GM12872 (cell line): ENCODE data around the gene COL19A1.

ENCODE experiments used
- TF ChIP-seq, protein P1 (sequence below): IDR thresholded peaks from 3 replicates; pipeline ENCODE4 v1.5.1; 2011; ENCODE audit warnings: low read depth, mild to moderate bottlenecking, low read length, moderate library complexity; ENCODE audit not compliant: insufficient read depth

COL19A1 gene

DNA sequence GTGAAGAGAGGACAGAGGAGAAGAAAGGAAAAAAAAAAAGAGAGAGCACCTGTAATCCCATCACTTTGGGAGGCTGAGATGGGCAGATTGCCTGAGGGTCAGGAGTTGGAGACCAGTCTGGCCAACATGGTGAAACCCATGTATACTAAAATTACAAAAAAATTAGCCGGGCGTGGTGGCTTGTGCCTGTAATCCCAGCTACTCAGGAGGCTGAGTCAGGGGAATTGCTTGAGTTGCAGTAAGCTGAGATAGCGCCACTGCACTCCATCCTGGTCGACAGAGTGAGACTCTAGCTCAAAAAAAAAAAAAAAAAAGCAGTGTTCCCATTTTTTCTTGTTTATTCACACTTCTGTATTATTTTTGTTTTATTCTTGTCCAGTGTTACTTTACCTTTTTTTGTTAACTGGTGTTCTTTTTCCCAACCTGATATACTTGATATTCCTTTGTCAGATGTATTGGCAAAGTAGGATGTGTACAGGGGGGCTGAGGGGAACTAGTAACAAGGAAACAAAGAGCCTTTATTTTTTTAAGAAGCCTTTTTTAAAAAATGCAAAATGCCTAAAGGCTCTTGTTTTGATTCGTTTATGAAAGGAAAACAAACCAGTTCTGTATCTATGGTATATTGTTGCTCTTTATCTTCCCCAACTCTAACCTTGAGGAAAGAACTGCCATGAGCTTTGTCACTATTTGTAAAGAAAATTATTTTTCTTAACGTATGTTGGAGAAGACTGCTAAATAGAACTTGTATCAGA is 22.3 kb downstream of the COL19A1 start:
- TF ChIP-seq, protein P1, sequence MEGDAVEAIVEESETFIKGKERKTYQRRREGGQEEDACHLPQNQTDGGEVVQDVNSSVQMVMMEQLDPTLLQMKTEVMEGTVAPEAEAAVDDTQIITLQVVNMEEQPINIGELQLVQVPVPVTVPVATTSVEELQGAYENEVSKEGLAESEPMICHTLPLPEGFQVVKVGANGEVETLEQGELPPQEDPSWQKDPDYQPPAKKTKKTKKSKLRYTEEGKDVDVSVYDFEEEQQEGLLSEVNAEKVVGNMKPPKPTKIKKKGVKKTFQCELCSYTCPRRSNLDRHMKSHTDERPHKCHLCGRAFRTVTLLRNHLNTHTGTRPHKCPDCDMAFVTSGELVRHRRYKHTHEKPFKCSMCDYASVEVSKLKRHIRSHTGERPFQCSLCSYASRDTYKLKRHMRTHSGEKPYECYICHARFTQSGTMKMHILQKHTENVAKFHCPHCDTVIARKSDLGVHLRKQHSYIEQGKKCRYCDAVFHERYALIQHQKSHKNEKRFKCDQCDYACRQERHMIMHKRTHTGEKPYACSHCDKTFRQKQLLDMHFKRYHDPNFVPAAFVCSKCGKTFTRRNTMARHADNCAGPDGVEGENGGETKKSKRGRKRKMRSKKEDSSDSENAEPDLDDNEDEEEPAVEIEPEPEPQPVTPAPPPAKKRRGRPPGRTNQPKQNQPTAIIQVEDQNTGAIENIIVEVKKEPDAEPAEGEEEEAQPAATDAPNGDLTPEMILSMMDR = no peak

DNA sequence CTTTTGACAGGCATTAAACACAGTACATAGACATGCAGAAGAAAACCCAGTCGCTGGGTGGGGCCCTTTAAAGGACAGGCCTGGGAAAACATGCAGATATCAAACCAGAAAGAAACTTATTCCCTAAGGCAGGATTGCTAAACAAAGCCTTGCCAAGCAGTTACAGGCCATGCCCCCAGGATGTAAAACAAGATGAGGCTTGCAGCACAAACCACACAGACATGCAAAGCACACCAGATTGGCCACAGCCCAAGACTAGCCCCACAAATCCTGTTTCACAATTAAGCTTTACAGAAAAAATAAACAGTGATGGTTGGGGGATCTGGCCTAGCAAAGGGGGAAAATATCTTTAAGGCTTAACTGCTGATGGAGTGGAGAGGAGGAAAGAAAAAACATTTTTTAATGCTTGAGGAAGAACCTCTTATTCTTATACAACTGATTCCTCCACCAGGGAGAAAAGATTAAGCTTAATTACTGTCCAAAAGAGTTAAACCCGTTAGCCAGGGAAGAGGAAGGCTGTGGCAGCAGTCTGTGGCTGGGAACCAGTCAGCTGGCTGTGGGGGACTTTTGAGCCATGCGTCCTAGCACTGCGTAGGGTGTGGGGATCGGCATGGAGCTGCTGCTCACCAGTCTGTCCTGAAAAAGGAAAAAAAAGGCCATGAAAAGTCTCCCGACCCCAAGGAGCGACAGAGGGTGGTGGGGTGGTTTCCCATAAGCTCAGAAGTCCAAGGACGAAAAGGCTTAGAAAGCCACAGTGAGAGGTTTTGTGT is 28.4 kb downstream of the COL19A1 start:
- TF ChIP-seq, protein P1 = no peak

DNA sequence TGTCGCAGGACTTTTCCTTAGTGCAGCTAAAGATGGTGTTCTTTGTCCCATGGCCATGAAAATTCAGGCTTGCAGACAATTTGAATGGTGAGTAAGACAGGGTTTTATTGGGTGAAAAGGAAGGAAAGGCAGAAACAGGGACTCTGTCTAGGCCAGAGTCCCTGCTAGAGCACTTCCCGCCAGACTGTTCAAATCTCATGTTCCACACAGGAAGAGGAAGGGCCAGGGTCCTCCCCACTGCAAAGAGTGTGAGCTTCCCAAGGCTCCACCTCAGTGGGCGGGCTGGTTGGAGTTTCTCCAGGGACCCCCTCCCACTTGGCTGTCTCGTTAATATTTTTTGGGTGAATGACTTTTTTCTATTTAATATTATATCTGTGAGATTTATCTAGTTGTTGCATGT is 29.0 kb downstream of the COL19A1 start:
- TF ChIP-seq, protein P1 = no peak

DNA sequence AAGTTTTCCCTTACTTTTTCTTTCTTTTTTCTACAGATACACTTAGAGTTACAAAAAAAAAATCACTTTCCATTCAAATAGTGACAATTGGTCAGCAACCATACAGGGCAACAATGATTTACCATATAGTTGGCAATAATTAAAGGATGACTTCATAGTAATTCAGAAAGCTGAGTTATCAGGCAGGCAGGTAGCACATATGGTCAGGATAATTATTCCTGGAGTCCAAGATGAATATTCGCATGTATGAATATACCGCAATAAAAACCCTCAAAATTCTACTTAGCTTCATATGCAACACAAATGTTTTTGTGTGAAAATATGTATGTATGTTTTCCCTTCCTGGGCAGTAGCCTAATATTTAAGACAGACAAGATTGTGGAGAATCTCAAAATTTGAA is 34.5 kb downstream of the COL19A1 start:
- TF ChIP-seq, protein P1 = no peak

DNA sequence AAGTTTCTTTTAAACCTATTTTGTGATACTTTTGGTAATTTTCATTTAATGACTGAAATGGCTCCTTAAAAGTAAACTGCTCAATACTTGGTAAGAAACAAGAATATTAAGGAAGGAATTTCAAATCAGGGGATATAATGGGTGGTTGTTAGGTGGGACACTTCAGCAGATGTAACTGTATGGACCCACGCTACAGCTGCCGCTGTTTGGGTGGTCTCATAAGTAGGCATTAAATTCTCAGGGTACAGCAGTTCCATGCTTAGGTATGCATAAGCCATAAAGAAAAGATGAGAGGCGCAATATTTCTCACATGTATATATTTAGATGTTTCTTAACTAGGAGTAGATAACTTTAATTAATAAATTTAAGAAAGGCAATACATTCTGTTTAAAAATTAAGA is 35.0 kb downstream of the COL19A1 start:
- TF ChIP-seq, protein P1 = no peak

DNA sequence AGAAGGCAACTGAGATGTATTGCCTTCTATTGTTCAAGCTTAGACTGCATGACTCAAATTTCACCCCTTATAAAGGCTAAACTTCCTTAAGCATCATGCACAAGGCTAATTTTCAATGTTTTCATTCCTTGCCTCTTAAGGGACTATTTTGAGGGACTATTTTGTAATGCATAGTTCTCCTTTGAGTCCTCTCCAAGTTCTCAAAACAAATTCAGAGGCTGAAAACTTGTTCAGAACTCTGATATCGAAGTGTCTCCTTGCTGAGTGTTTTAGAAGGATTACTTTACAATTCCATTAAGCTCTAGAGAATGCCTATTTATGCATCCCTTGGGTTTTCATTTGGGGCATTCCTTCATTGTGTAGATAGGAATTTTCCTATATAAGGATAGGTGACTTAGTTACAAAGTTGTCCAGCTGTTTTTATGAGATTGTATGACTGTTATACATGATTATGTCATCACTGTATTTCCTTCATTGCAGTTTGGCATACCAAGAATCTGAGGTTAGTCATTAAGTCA is 41.7 kb downstream of the COL19A1 start:
- TF ChIP-seq, protein P1 = no peak

DNA sequence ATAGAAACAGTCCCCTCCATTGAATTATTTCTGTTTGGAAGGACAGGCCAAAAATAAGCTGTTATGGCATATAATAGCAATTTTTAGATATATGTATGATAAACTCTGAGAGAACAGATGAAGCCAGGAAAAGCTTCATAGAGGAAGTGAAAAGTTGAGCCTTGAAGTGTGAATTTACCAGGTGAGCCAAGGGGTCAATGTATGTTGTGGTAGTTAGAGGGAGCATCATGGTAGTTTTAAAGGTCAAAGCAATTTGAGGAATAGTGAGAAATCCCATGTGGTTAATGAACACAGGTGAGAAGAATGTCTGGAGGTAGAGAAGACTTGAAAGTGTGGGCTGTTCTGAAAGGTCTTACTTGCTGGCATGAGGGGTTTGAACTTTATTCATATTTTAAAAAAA is 47.0 kb downstream of the COL19A1 start:
- TF ChIP-seq, protein P1 = no peak
